Lung microvascular endothelial cell (primary cell): ENCODE measurements around the gene CTNNA1. TPM values are rescaled to one million over a fixed set of nuclear protein-coding genes. Genes with fewer than 3 reads are reported as not detected.

ENCODE experiments used
- DNase-seq, 2 donors: peaks; one replicate each; pipeline versions ENCODE4 v3.0.0 to v3.0.0-alpha.2; 2010; ENCODE audit warnings: low read depth in 2 of 2
- total RNA-seq: library from RNA; depleted of rRNA; stranded (reverse); fragments of >200 nt; gene quantifications from 2 replicates; pipeline ENCODE4 v1.2.1, GENCODE V29; 2014

CTNNA1 gene
- total RNA-seq, 1 donor from 2014 or later, result 529 TPM

DNA sequence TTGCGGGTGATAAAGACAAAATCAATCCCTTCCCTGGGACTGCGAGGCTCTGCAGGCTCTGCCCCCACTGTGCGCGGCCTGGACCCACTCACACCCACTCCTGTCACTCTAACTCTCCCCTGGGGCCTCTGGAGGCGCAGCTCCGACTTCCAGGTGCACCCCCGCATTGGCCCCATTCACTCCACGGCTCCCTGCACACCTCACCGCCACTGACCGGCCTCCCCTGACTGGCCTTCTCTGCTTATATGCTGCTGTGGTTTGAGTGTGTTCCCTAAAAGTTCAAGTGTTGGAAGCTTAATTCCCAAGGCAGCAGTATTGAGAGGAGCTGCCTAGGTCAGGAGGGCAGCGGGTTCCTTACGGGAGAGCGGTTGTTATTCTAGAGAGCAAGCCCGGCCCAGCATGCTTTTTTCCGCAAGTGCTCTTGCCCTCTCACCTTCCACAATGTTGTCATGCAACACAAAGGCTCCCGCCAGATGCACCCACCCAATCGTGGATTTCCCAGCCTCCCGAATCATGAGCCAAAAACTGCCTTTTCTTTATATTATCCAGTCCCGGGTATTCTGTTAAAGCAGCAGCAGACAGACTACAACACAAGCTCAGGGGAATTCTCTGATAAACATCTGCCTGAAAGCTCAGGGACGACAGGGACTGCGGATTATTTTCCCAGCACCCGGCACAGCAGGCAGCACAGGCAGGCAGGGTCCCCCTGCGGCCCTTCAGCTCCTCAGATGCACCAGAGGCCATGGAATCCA is 195.4 kb downstream of the CTNNA1 start:
- peak in 1 of 2 donors; percentile 46 for DNase-seq

GRCh38 chr5:138949223-138949574 is 196.0 kb downstream of the CTNNA1 start:
- DNase-seq, result no peak

GRCh38 chr5:138949988-138950387 is 196.8 kb downstream of the CTNNA1 start:
- no peak for DNase-seq

GRCh38 chr5:138950421-138951031 is 197.3 kb downstream of the CTNNA1 start:
- DNase-seq, result no peak

GRCh38 chr5:138951091-138951985 is 198.1 kb downstream of the CTNNA1 start:
- no peak for DNase-seq

DNA sequence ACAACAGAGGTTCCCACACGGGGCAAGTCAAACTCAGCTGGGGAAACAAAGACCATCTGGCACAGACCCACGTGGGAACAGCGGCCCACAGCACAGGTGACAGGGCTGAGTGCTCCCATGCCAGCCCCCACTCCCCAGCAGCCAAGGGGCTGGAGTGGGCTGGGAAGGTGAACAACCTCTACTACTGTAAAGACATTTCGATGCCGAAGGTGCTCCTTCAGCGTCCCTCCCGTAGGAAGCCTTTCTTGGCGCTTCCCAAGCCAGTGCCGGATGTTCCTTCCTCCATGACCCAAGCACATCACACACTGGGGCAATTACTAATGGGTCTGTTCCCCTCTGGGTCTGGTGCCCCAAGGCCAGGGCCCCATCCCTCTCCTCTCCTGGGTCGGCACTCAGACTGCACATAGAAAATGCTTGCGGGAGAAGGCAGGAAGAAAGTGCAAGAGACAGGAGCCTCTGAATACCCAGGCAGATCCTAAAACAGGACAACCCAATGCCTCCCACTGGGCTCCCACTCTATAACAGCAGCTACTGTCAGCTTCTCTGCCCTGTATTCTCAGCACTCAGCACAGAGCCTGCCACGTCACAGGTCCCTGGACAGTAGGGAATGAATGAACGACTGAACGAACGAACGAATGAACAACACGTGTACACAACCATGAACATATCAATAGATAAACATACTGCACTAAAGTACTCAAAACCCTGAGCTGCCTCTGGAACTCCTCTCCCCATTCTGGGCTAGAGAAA is 198.9 kb downstream of the CTNNA1 start:
- no peak for DNase-seq

DNA sequence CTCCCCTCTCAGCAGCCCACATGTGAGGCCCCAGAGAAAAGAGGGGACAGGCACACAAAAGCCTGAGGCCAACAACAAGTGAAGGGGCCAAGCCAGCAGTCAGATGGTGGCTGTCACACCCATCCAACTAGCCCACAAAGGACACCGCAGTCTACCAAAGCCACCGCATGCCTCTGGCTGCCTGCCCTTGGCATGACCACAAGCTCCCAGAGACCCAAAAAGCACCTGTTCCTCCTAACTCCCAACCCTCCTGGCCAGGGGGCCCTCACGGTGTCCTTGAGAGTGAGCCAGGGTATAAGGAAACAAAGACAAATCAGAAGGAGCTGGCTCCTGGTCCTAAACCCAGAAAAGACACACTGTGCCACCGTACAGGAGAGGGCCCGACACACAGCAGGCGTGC is 199.7 kb downstream of the CTNNA1 start:
- DNase-seq, result no peak

DNA sequence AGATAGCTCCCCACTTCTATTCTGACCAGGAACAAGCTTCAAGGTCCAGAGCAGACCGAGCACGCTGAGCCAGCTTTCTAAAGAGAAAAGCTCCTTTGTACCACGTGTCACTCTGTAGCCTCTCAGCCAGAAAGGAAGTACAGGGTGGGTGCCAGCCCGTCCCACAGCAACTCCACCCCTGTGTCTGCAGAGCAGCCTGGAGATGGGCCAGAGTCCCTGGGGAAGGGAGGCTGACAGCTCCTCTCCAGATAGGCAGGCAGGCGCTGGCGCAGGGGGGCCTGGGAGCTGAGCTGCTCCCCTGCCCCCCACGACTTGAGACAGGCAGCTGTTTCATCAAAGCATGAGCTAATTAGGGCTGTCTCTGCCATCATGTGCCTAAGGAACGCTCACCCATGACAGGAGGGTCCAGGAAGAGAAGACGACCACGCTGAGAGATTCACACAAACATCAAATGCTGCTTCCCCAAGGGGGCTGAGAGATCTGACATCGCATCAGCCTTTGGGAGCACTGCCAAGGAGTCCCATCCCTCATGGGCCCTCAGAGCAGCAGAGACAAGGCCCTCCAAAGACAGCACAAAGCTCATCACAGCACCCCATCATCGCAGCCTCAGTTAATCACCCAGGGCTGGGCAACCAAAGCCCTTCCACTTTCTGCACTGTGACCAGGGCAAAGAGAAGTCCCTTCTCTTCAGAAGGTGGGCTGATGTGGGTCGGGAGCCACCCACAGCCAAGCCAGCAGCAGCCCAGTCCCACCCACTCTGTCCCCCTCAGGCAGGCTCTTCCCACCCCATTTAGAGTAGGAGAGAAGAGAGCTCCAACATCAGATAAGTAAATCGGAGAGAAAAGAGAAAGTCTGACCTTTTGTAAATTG is 200.4 kb downstream of the CTNNA1 start:
- peak; percentile 63 to 70 for DNase-seq

DNA sequence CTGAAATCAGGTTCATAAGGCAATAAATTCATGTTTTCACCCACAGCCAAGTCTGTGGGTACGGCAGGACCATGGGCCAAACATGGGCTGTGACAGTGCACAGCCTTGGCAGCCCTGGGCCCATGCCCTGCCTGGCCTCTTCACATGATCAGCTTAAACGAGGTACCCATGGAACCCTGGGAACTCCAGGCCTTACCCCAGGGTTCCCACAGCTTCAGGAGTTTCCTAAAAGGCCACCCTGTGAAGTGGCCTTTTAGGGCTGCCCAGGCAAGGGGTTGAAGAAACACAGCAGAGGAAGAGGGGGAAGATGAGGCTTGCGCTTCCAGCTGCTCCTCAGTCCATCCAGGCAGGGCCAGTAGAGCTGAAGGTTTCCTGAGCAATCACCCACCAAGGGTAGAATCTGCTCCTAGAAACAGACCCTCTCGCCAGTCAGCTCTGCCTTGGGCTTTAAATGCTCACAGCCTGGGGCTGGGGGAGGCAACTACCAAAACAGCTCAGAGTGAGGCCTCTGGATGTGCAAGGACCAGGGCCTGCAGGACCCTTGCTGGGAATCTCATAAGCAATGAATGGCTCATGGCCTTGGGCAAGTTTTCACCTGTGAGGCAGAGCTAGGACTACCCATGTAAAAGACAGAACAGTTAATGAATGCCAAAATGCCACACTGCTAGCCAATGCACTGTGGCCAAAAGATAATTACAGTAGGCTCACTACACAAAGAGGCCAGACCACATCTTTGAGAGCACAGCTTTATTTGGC is 201.2 kb downstream of the CTNNA1 start:
- DNase-seq, result no peak

- no peak for DNase-seq
These were observed 201.9 kb downstream of the CTNNA1 start for GRCh38 chr5:138955013-138955660.

- no peak for DNase-seq
These were observed 202.6 kb downstream of the CTNNA1 start for GRCh38 chr5:138955671-138956295.

- DNase-seq, result no peak
These were observed 203.6 kb downstream of the CTNNA1 start for GRCh38 chr5:138956801-138957200.

DNA sequence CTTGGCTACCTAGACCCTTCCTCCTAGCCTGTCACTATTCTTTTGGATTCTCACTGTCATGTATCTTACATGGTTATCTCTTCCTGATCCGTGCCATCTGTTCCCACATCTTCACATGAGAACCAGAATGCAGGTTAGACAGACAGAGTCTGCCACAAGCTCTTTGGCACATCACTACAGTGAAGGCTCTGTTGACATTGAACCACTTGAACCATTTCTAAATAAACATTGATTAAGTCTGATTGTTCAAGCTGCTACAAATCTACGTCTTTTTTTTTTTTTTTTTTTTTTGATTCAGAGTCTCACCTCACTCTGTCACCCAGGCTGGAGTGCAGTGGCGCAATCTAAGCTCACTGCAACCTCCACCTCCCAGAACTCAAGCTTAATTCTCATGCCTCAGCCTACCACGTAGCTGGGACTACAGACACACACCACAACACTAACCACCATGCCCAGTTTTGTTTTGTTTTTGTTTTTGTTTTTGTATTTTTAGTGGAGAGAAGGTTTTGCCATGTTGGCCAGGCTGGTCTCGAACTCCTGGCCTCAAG is 207.0 kb downstream of the CTNNA1 start:
- DNase-seq, result no peak

- DNase-seq, result no peak
These were observed 208.0 kb downstream of the CTNNA1 start for GRCh38 chr5:138961221-138961620.

DNA sequence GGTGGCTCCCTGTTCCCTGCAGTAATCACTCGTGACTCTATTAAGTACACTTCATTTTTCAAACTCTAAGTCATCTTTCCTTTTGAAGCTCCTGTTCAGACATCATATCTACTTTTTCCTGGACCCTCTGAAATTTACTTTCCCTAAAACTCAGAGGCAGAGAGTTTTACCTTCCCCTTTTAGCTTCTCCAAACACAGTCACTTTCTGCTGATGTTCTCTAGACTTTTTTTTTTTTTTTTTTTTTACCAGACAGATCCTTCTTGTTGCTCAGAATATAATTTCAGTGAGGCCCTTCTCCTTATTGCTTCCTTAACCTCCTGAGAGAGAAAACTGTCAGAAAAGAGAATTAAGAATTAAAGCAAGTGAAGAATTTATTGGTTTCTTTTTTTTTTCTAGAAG is 208.5 kb downstream of the CTNNA1 start:
- DNase-seq, result no peak

DNA sequence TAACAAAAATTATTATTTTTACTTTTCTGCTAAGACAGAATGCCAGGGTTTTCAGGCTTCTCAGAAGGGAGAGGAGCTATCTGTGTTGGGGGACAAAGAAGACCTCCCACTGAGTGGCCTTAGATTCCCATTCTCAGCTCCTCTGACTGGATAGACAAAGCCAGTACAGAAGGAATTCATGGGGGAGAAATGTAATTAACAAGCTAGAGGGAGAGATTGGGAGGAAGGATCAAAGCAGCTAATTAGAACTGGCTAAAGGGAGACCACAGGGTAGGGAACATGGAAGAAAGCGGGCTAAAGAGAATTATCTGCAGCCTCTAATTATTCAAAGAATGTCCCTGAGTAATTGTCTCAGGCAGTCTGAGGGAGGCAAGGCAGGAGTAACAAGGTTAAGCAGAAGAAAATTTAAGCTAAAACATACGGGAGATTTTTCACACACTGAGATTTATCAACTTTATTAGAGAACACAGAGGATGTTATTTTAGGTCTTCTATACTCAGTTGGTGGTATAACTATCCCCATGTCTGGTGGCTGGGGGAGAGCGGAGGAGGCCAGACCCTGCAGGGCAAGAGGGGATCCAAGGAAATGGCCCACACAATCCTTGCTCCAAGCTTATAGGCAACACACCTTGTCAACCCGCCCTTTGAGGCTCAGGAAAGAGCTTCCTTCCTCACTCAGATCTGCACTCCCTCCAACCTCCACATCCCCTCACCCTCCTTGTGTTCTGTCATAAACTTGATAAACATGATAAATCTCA is 209.6 kb downstream of the CTNNA1 start:
- no peak for DNase-seq

DNA sequence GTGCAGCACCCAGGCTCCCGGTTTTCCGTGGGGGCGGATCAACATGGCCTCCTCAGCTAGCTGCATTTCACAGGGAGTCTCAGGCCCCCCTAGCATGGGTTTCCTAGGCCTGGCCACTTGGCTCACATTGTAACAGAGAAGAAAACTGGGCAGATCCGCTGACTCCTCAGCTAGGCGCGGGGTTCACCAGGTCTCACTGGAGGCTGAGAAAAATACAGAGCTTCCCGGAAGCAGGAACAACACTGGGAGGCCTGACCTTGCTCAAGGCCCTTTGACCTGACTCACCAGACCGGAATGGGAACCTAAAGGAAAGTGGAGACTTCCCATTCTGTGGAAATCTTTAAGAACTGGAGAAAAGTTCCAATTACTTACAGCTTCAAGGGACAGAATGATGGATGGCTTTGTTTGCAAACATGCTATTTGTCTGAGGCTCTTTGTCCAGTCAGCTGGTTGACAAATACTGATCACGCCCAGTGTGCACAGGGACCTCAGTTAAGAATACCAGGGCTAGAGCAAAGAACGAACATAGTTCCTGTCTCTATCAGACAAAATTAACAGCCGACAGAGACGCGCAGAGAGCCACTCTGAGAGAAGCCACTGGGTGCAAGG is 210.6 kb downstream of the CTNNA1 start:
- DNase-seq, result no peak
